ENCODE data around the gene MICAL2.
A peak's percentile ranks its signal among the peaks of the same experiment; 100 is the strongest.

The MICAL2 gene

GRCh38 chr11:12079726-12080556, 30.4 kb upstream of the MICAL2 start:
- H3K4me3 ChIP-seq (ENCODE audit: control insufficient read depth in 1 of 7, extremely low read depth in 1 of 7, insufficient read depth in 4 of 7, low read depth in 2 of 7, low read length in 6 of 7) = no peak overlapping the region
- CTCF ChIA-PET = interaction anchor here (1.5 kb wide), 1 partner anchor 12 kb away, joined by 3 read pairs; no protein-coding TSS in a partner anchor
- no peaks in the 10 kb centered on the region for H3K9me3 ChIP-seq (ENCODE audit: control extremely low read depth in 1 of 5, control insufficient read depth in 4 of 5, insufficient read depth in 2 of 5, low read depth in 1 of 5, low read length in 4 of 5)
- H3K27me3 ChIP-seq (replicated peaks in 2 of 5; ENCODE audit: control insufficient read depth in 4 of 5, insufficient read depth in 5 of 5, low read length in 4 of 5) = peaks cover 0 to 2% (median 0%) of the 10 kb centered on the region in 5 experiments
- POLR2A ChIA-PET = no interaction called here
- no peak overlapping the region for H3K27ac ChIP-seq (ENCODE audit: insufficient read depth in 1 of 2, low read depth in 1 of 2, low read length in 2 of 2, poor library complexity in 1 of 2, severe bottlenecking in 2 of 2)
- WGBS (ENCODE audit: insufficient coverage) = no CpG with 5 or more reads among the region's 13 CpGs
- H3K4me1 ChIP-seq (ENCODE audit: control extremely low read depth in 1 of 4, control insufficient read depth in 4 of 4, insufficient read depth in 4 of 4, low read length in 3 of 4) = peaks cover 0 to 6% (median 0%) of the 10 kb centered on the region in 4 experiments
- no peaks in the 10 kb centered on the region for H3K36me3 ChIP-seq (ENCODE audit: control insufficient read depth in 4 of 4, insufficient read depth in 4 of 4, low read length in 3 of 4)
- DNase-seq = no peak

GRCh38 chr11:12083380-12083779, 27.0 kb upstream of the MICAL2 start:
- Histone ChIP-seq H3K27me3 (replicated peaks in 2 of 5; ENCODE audit: control insufficient read depth in 4 of 5, insufficient read depth in 5 of 5, low read length in 4 of 5) (no peaks in the 10 kb centered on the region), H3K9me3 (ENCODE audit: control extremely low read depth in 1 of 5, control insufficient read depth in 4 of 5, insufficient read depth in 2 of 5, low read depth in 1 of 5, low read length in 4 of 5) (no peaks in the 10 kb centered on the region), H3K36me3 (ENCODE audit: control insufficient read depth in 4 of 4, insufficient read depth in 4 of 4, low read length in 3 of 4) (no peaks in the 10 kb centered on the region), H3K27ac (ENCODE audit: insufficient read depth in 1 of 2, low read depth in 1 of 2, low read length in 2 of 2, poor library complexity in 1 of 2, severe bottlenecking in 2 of 2) (no peak overlapping the region), H3K4me1 (ENCODE audit: control extremely low read depth in 1 of 4, control insufficient read depth in 4 of 4, insufficient read depth in 4 of 4, low read length in 3 of 4) (peaks cover 0 to 34% (median 23%) of the 10 kb centered on the region in 4 experiments), H3K4me3 (ENCODE audit: control insufficient read depth in 1 of 7, extremely low read depth in 1 of 7, insufficient read depth in 4 of 7, low read depth in 2 of 7, low read length in 6 of 7) (no peak overlapping the region)
- 100% methylated on average over 1 of the region's 1 CpG for WGBS (ENCODE audit: insufficient coverage)
- ChIA-PET CTCF (interaction anchor here (0.8 to 2.0 kb wide), 11 partner anchors 9 to 206 kb away, joined by 3 to 8 read pairs (median 4); no protein-coding TSS in a partner anchor), POLR2A (no interaction called here)
- DNase-seq = peak in 2 of 3 donors; percentile 27 to 36

- no peaks in the 10 kb centered on the region for H3K9me3 ChIP-seq (ENCODE audit: control extremely low read depth in 1 of 5, control insufficient read depth in 4 of 5, insufficient read depth in 2 of 5, low read depth in 1 of 5, low read length in 4 of 5)
- POLR2A ChIA-PET = no interaction called here
- H3K27me3 ChIP-seq (replicated peaks in 2 of 5; ENCODE audit: control insufficient read depth in 4 of 5, insufficient read depth in 5 of 5, low read length in 4 of 5) = no peaks in the 10 kb centered on the region
- DNase-seq = no peak
- H3K27ac ChIP-seq (ENCODE audit: insufficient read depth in 1 of 2, low read depth in 1 of 2, low read length in 2 of 2, poor library complexity in 1 of 2, severe bottlenecking in 2 of 2) = no peak overlapping the region
- CTCF ChIA-PET = interaction anchor here (0.9 to 2.0 kb wide), 7 partner anchors 10 to 153 kb away, joined by 3 to 8 read pairs (median 5); no protein-coding TSS in a partner anchor
- peaks cover 2 to 41% (median 29%) of the 10 kb centered on the region in 4 experiments for H3K4me1 ChIP-seq (ENCODE audit: control extremely low read depth in 1 of 4, control insufficient read depth in 4 of 4, insufficient read depth in 4 of 4, low read length in 3 of 4)
- no peaks in the 10 kb centered on the region for H3K36me3 ChIP-seq (ENCODE audit: control insufficient read depth in 4 of 4, insufficient read depth in 4 of 4, low read length in 3 of 4)
- H3K4me3 ChIP-seq (ENCODE audit: control insufficient read depth in 1 of 7, extremely low read depth in 1 of 7, insufficient read depth in 4 of 7, low read depth in 2 of 7, low read length in 6 of 7) = no peak overlapping the region
Observed at GRCh38 chr11:12084256-12084655, 26.1 kb upstream of the MICAL2 start.

- Histone ChIP-seq H3K4me3 (ENCODE audit: control insufficient read depth in 1 of 7, extremely low read depth in 1 of 7, insufficient read depth in 4 of 7, low read depth in 2 of 7, low read length in 6 of 7) (peak overlapping the region in 1 of 7 experiments; percentile 36), H3K9me3 (ENCODE audit: control extremely low read depth in 1 of 5, control insufficient read depth in 4 of 5, insufficient read depth in 2 of 5, low read depth in 1 of 5, low read length in 4 of 5) (no peaks in the 10 kb centered on the region), H3K27ac (ENCODE audit: insufficient read depth in 1 of 2, low read depth in 1 of 2, low read length in 2 of 2, poor library complexity in 1 of 2, severe bottlenecking in 2 of 2) (no peak overlapping the region), H3K4me1 (ENCODE audit: control extremely low read depth in 1 of 4, control insufficient read depth in 4 of 4, insufficient read depth in 4 of 4, low read length in 3 of 4) (peaks cover 7 to 55% (median 42%) of the 10 kb centered on the region in 4 experiments), H3K27me3 (replicated peaks in 2 of 5; ENCODE audit: control insufficient read depth in 4 of 5, insufficient read depth in 5 of 5, low read length in 4 of 5) (no peaks in the 10 kb centered on the region), H3K36me3 (ENCODE audit: control insufficient read depth in 4 of 4, insufficient read depth in 4 of 4, low read length in 3 of 4) (no peaks in the 10 kb centered on the region)
- ChIA-PET CTCF (interaction anchor here (0.6 to 6.1 kb wide), 15 partner anchors 9 to 224 kb away, joined by 3 to 43 read pairs (median 4); no protein-coding TSS in a partner anchor), POLR2A (no interaction called here)
- no peak for DNase-seq
- WGBS (ENCODE audit: insufficient coverage) = 90% methylated on average over 5 of the region's 11 CpGs
Observed at GRCh38 chr11:12085371-12086251, 24.8 kb upstream of the MICAL2 start.

GRCh38 chr11:12086271-12087074, 23.9 kb upstream of the MICAL2 start:
- Histone ChIP-seq H3K9me3 (ENCODE audit: control extremely low read depth in 1 of 5, control insufficient read depth in 4 of 5, insufficient read depth in 2 of 5, low read depth in 1 of 5, low read length in 4 of 5) (no peaks in the 10 kb centered on the region), H3K27me3 (replicated peaks in 2 of 5; ENCODE audit: control insufficient read depth in 4 of 5, insufficient read depth in 5 of 5, low read length in 4 of 5) (no peaks in the 10 kb centered on the region), H3K4me1 (ENCODE audit: control extremely low read depth in 1 of 4, control insufficient read depth in 4 of 4, insufficient read depth in 4 of 4, low read length in 3 of 4) (peaks cover 8 to 63% (median 44%) of the 10 kb centered on the region in 4 experiments), H3K4me3 (ENCODE audit: control insufficient read depth in 1 of 7, extremely low read depth in 1 of 7, insufficient read depth in 4 of 7, low read depth in 2 of 7, low read length in 6 of 7) (peak overlapping the region in 1 of 7 experiments; percentile 36), H3K27ac (ENCODE audit: insufficient read depth in 1 of 2, low read depth in 1 of 2, low read length in 2 of 2, poor library complexity in 1 of 2, severe bottlenecking in 2 of 2) (no peak overlapping the region), H3K36me3 (ENCODE audit: control insufficient read depth in 4 of 4, insufficient read depth in 4 of 4, low read length in 3 of 4) (no peaks in the 10 kb centered on the region)
- WGBS (ENCODE audit: insufficient coverage) = 79% methylated on average over 3 of the region's 3 CpGs
- DNase-seq = no peak
- ChIA-PET POLR2A (interaction anchor here (0.7 kb wide), 1 partner anchor 150 kb away, joined by 3 read pairs; no protein-coding TSS in a partner anchor), CTCF (interaction anchor here (0.6 to 6.1 kb wide), 17 partner anchors 9 to 224 kb away, joined by 3 to 43 read pairs (median 4); no protein-coding TSS in a partner anchor)

Data from common myeloid progenitor, CD34-positive (primary cell).